Fibroblast of skin of left quadriceps (primary cell): ENCODE data around the gene FGFR4.
"Not testable (repeated sequence)": the region's sequence is repeated elsewhere in the genome, so short reads cannot be mapped to it uniquely, and the experiment has no call there.

Source experiments
- DNase-seq, 2 experiments: peaks; one replicate each; pipeline ENCODE4 v3.0.0-alpha.2; 2013; ENCODE audit warnings: low read depth in 2 of 2

The FGFR4 gene

DNA sequence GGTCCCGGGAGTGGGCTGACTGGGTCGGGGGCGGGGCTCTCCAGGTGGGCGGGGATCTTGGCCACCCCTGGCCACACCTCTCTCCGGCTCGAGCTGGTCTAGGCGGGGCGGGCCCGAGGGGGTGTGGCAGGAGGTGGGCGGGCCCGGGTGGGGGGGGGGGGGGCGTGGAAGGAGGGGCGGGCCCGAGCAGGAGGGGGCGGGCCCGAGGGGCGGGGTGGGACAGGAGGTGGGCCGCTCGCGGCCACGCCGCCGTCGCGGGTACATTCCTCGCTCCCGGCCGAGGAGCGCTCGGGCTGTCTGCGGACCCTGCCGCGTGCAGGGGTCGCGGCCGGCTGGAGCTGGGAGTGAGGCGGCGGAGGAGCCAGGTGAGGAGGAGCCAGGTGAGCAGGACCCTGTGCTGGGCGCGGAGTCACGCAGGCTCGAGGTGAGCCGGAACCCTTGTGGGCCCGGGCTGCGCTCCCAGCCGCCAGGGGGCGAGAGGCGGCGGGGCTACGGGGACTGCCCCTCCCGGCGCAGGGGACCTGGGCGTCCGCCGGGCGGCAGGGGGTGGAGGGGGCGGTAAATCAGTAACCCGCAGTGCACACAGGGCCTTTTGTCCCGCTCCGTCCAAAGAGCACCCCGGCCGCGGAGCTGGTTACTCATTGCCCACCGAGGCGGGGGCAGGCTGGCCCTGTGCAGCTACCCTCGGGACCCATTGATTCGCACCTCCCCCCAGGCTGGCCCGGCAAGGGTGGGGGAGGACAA is at the start of gene FGFR4:
Gene FGFR4 (plus strand): TSS at position 262 of the 744 bp plus-strand sequence. CDS start 2,688 bp downstream, outside the sequence.
- peak; percentile 20 to 31 for DNase-seq

DNA sequence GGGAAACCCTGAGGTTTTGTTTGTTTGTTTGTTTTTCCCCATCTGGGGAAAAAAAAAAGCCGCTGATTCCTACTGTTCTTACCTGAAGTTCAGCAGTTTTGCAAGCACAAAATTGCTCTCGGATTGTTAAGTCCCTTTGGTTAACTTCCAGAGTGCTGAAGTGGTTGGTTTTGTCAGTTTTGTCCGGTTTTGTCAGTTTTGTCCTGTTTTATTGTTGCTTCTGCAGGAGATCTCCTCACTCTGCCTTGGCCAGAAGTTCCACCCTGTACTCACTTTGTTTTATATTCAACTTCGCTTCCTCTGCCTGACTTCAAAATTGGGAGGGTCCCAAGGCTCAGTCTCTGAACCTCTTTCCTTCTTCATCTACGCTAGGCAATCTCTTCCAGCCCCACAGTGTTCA is 49.8 kb upstream of the FGFR4 start:
- no peak for DNase-seq

- DNase-seq, result peak in 1 of 2 experiments; percentile 26
Observed at GRCh38 chr5:177040814-177041420, 45.8 kb upstream of the FGFR4 start.

GRCh38 chr5:177041936-177042335 is 44.8 kb upstream of the FGFR4 start:
- no peak for DNase-seq

GRCh38 chr5:177043114-177043513 is 43.6 kb upstream of the FGFR4 start:
- DNase-seq, result no peak

DNA sequence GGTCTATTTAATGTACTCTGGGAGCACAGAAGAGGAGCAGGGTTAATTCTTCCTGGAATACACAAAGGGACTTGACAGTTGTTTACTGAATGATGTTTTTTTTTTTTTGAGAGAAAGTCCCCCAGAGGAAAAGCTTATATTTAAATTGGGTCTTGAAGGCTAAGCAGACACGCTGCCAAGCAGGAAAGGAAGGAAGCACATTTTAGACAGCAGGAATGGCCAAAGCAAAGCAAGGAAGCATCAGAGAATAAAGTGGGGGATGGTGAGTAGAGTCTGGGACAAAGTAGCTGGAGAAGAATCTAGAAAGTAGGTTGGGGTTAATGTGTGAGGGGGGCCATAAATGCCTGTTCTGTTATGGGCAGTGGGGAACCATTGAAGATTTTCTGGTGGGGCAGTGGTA is 42.8 kb upstream of the FGFR4 start:
- no peak for DNase-seq

GRCh38 chr5:177044641-177045040 is 42.1 kb upstream of the FGFR4 start:
- DNase-seq, result no peak

DNA sequence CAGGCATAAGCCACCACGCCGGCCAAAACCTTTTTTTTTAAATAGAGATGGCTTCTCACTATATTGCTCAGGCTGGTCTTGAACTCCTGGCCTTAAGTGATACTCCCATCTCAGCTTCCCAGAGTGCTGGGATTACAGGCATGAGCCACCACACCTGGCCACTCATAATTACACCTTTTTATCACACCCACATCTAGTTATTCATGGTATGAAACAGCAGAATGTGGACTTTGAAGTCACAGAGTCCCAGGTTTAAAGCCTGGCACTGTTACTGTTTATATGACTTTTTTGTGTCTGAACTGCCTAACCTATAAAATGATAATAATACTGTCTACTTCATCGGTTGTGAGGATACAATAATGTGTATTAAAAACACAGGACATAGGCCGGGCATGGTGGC is 41.1 kb upstream of the FGFR4 start:
- no peak for DNase-seq

GRCh38 chr5:177048531-177048930 is 38.2 kb upstream of the FGFR4 start:
- not testable (repeated sequence) for DNase-seq

DNA sequence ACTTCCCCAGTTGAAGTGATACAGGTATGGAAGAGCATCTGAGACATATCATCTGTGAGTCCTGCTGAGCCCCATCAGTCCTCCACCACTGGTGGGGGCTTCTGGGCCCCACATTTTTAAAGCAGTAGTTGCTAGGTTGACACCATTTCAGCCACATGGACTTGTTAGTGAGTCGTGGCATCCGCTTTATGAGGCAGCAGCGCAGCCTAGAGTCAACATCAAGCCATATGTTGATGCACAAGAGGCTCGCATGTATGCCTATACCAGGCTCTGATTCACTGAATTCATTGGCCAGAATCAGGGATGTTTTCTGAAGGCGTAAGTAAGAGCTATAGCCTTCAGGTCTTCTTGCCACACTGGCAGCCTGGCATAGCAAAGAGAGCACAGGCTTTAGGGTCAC is 37.4 kb upstream of the FGFR4 start:
- DNase-seq, result no peak

- DNase-seq, result no peak
Observed at GRCh38 chr5:177064500-177065277, 22.0 kb upstream of the FGFR4 start.

DNA sequence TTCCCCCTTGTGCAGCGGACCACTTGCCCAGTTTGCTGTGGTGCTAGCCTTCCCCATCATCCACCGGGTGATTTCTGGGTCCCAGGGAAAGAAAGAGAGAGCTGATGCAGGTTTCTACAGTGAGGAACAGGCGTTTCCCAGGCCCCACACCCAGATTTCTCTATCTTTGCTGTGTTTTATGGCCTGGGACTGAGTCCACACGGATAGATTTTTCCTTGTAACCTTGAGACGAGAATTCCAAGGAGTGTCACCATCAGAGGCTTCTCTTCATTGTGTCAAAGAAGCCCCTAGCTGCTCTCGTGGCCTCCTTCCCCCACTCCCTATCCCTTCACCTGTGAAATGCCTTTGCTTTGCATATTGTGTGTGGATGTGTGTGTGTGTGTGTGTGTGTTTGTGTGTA is 21.2 kb upstream of the FGFR4 start:
- DNase-seq, result no peak

GRCh38 chr5:177066224-177066623 is 20.5 kb upstream of the FGFR4 start:
- no peak for DNase-seq

- no peak for DNase-seq
Observed at GRCh38 chr5:177067503-177067902, 19.2 kb upstream of the FGFR4 start.

DNA sequence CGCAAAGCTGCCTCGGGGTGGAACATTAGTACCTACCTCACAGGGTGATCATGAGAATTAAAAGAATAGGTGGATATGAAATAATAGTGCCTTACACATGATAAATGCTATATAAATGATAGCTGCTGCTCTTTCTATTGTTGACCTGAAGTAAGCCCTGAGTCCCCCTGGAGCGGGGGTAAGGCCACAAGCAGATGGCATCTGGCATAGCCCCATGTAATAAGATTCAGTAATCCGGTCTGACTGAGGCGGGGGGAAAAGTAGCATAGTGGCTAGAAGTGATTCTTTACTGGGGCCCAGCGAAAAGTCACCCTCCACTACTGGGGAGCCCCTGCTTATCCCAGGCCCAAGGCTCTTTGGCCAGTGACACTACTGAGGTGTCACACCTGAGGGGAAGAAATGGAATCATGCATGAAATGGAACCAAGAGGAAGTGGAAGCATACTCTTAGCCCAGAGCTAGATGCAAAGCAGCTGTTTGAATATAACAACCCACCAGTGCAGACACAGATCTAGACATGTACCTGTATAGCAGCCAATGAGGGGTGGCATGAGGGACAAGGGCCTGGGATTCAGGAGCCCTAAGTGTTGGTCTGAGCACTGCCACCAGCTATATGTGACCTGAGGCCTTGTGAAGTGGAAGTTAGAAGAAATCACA is 16.1 kb upstream of the FGFR4 start:
- DNase-seq, result no peak

DNA sequence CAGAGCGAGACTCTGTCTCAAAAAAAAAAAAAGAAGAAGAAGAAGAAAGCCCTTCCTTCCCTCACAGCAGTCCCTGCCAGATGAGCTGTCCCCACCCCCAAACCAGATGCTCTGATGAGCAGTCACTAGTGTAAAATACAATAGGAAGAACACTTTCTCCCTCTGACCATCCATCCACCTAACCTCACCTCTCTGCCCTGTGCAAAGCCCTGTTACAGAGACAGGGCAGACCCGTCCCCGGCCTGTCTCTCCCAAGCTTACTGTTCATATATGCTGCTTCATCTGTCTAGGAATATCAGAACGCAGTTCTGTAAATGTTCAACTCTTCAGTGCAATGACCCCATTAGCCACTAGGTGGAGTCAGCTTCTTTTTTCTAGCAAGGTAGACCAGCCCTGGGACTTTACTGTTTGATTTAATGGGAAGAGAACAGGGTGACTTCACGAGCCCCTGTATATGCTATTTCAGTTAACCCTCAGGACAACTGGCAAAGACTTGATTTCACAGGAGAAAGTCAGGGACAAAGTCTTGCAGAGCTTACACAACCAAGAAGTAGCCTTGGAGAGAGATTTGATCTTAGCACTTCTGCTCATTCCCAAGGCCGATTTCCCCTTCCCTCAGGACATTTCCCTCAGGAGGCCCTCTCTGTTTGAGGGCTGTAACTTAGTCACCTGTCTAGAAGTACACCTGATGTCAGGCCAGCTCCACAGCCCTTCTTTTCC is 14.9 kb upstream of the FGFR4 start:
- DNase-seq, result peak; percentile 72

- DNase-seq, result no peak
Observed at GRCh38 chr5:177077335-177077734, 9.4 kb upstream of the FGFR4 start.

DNA sequence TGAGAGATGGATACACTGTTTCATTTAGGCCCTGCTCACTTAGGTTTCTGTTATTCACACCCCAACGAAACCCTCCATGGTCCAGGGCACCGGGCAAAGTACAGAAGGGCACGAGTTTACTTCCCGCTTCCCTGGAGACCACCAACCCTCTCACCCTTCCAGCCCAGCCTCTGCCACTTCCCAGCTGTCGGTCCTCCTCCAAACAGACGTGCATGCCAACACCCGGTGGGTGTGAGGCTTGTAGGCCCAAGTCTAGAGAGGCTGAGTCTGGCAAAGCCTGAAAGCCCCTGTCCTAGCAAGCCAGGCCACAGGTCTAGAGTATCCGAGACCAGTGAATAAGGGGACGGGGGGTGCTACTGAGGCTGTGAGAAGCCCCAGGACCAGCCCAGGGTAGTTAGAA is 7.1 kb upstream of the FGFR4 start:
- no peak for DNase-seq

- DNase-seq, result no peak
Observed at GRCh38 chr5:177080265-177080664, 6.5 kb upstream of the FGFR4 start.

DNA sequence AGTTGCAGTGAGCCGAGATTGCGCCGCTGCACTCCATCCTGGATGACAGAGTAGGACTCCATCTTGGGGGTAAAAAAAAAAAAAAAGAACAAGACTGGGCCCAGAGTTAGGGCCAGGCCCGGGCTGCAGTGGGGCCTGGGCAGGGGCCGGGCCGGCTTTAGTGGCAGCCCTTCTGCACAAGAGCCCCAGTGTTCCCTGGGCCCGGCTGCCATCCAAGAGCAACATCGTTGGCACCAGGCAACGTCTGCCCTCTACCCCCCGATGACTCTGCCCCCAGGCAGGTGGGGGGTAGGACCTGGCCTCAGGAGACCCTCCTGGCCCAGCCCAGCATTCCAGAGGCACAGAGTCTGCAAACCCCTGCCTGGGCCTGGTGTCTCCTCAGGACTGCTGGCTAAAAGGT is 4.9 kb upstream of the FGFR4 start:
- no peak for DNase-seq

GRCh38 chr5:177083357-177083756 is 3.4 kb upstream of the FGFR4 start:
- no peak for DNase-seq

GRCh38 chr5:177084175-177084574 is 2.5 kb upstream of the FGFR4 start:
- no peak for DNase-seq
